HepG2 (cell line): ENCODE measurements around the gene RITA1. TPM values are rescaled to one million over a fixed set of nuclear protein-coding genes. Genes with fewer than 3 reads are reported as not detected.

Experiments
- IKZF1 ChIP-seq: fragments of 450-650 bp; IDR thresholded peaks from 2 replicates; pipeline ENCODE4 v1.7.1; 2016
- KDM3A ChIP-seq: IDR thresholded peaks from 2 replicates; pipeline ENCODE4 v1.6.1; 2018; ENCODE audit warnings: low read depth, missing compliant biosample characterization
- MAFG ChIP-seq: sonication (generic); formaldehyde crosslinking; IDR thresholded peaks from 2 replicates; pipeline ENCODE4 v1.5.1; 2020; ENCODE audit warnings: mild to moderate bottlenecking, missing genetic modification reagents
- REXO4 ChIP-seq: sonication (generic); formaldehyde crosslinking; IDR thresholded peaks from 2 replicates; pipeline ENCODE4 v1.8.0; 2022; ENCODE audit warnings: missing genetic modification reagents, mild to moderate bottlenecking, borderline replicate concordance
- RXRB ChIP-seq: IDR thresholded peaks from 2 replicates; pipeline ENCODE4 v1.6.1; 2016; ENCODE audit warnings: borderline replicate concordance, missing genetic modification reagents, missing compliant biosample characterization
- SAFB2 ChIP-seq: sonication (generic); formaldehyde crosslinking; IDR thresholded peaks from 2 replicates; pipeline ENCODE4 v1.5.1; 2020; ENCODE audit warnings: missing genetic modification reagents, low read depth, mild to moderate bottlenecking, borderline replicate concordance
- SETDB1 ChIP-seq: sonication (generic); formaldehyde crosslinking; IDR thresholded peaks from 2 replicates; pipeline ENCODE4 v1.5.1; 2020; ENCODE audit warnings: missing genetic modification reagents, mild to moderate bottlenecking, borderline replicate concordance
- ZBTB21 ChIP-seq: sonication (generic); formaldehyde crosslinking; IDR thresholded peaks from 2 replicates; pipeline ENCODE4 v1.4.0; 2020; ENCODE audit warnings: missing genetic modification reagents
- ZNF430 ChIP-seq: sonication (generic); formaldehyde crosslinking; IDR thresholded peaks from 2 replicates; pipeline ENCODE4 v1.9.0; 2021; ENCODE audit warnings: mild to moderate bottlenecking, missing genetic modification reagents
- ZNF567 ChIP-seq: sonication (generic); formaldehyde crosslinking; IDR thresholded peaks from 2 replicates; pipeline ENCODE4 v1.8.1; 2023; ENCODE audit warnings: mild to moderate bottlenecking, missing genetic modification reagents, borderline replicate concordance
- ZNF570 ChIP-seq: sonication (generic); formaldehyde crosslinking; IDR thresholded peaks from 2 replicates; pipeline ENCODE4 v1.4.0; 2020; ENCODE audit warnings: mild to moderate bottlenecking, missing genetic modification reagents, borderline replicate concordance
- ZNF607 ChIP-seq: sonication (generic); formaldehyde crosslinking; IDR thresholded peaks from 2 replicates; pipeline ENCODE4 v1.5.1; 2020; ENCODE audit warnings: missing genetic modification reagents, mild to moderate bottlenecking, borderline replicate concordance
- polyA plus RNA-seq, 8 experiments: library from polyadenylated mRNA; depleted of rRNA in 3 of 8; stranded (reverse) in 7 of 8; unstranded in 1 of 8; fragments of >200 nt; fragmentation: Illumina TruSeq in 4 of 8; extraction: Trizol in 4 of 8; gene quantifications; 2 replicates each; pipeline versions ENCODE4 v1.2.1 to v1.2.3, GENCODE V29; 2011 to 2016; ENCODE audit warnings: low read depth in 4 of 8, missing spikeins in 1 of 8, mixed read lengths in 1 of 8; ENCODE audit not compliant: insufficient read depth in 1 of 8
- total RNA-seq, 5 experiments: library from RNA; depleted of rRNA; stranded (reverse); fragments of >200 nt; fragmentation: Illumina TruSeq; extraction: Trizol; gene quantifications; 2 replicates each; pipeline ENCODE4 v1.2.3, GENCODE V29; 2016; ENCODE audit warnings: low read depth in 1 of 5
- TF ChIP-seq, protein P1 (sequence below): IDR thresholded peaks from 2 replicates; pipeline ENCODE4 v1.6.1; 2016
- TF ChIP-seq, protein P2 (sequence below): sonication (generic); formaldehyde crosslinking; IDR thresholded peaks from 2 replicates; pipeline ENCODE4 v1.4.0; 2020; ENCODE audit warnings: mild to moderate bottlenecking, missing genetic modification reagents
- TF ChIP-seq, protein P3 (sequence below): sonication (generic); formaldehyde crosslinking; IDR thresholded peaks from 2 replicates; pipeline ENCODE4 v1.5.0; 2020; ENCODE audit warnings: mild to moderate bottlenecking, missing genetic modification reagents
- TF ChIP-seq, protein P4 (sequence below): sonication (generic); formaldehyde crosslinking; conservative IDR thresholded peaks from 2 replicates; pipeline ENCODE4 v1.4.0; 2020; ENCODE audit warnings: mild to moderate bottlenecking, missing genetic modification reagents, moderate library complexity
- TF ChIP-seq, protein P5 (sequence below): sonication (generic); formaldehyde crosslinking; IDR thresholded peaks from 2 replicates; pipeline ENCODE4 v1.5.0; 2020; ENCODE audit warnings: mild to moderate bottlenecking, missing genetic modification reagents, borderline replicate concordance

The RITA1 gene
- total and polyA plus RNA-seq, 2 of the 13 experiments (the other 11 are each of a cell fraction or from before 2014, with no cell fraction given): 12.4 to 28.9 TPM

DNA sequence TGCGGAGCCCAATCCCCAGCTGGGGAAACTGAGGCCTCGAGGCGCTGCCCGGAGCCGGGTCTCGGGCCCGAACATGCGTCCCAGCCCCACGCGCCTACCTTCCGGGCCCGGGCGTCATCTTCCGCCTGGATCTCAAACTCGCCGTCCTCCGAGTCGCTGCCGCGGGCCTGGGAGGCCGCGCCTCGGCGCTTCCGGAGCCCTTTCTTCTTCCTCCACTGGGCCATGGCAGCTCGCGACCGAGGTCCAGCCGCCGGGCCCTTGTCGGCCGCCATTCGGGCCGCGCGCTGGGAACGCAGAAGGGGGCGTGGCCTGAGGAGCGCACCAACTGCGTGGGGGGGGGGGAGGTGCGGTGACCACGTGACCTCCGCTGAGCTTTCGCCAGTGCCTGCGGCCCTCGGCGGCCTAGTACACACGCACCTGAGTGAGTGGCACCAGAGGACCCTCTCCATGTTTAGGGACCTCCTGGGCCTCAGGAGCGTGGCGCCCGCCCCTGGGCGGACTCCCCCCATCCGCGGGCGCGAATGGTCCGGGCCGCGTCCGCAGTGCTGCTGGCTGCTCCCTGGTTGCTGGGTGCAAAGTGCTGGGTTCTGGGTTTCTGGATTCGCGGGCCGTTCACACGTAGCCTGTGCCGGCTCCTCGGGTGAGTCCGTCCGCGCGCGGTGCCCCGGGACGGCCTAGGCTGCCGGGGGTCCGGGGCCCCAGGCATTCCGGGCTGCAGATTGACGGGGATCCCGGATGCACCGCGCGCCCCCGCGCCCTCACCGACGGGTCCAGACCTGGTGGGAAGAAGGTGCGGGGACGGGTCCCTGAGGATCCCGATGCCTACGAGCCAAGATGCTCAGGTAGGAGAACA lies at the start of gene RITA1, which contains the start of gene DDX54 (continued):
- TF ChIP-seq, protein P1, sequence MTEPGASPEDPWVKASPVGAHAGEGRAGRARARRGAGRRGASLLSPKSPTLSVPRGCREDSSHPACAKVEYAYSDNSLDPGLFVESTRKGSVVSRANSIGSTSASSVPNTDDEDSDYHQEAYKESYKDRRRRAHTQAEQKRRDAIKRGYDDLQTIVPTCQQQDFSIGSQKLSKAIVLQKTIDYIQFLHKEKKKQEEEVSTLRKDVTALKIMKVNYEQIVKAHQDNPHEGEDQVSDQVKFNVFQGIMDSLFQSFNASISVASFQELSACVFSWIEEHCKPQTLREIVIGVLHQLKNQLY (CRISPR knock-in tag): no peak; the same call in 1 of the 2 replicates
- no peak for TF ChIP-seq SAFB2
- no peak; the same call in none of the 2 replicates for TF ChIP-seq ZNF607 (CRISPR knock-in tag)
- no peak for TF ChIP-seq SETDB1 (CRISPR knock-in tag)
- TF ChIP-seq, protein P2, sequence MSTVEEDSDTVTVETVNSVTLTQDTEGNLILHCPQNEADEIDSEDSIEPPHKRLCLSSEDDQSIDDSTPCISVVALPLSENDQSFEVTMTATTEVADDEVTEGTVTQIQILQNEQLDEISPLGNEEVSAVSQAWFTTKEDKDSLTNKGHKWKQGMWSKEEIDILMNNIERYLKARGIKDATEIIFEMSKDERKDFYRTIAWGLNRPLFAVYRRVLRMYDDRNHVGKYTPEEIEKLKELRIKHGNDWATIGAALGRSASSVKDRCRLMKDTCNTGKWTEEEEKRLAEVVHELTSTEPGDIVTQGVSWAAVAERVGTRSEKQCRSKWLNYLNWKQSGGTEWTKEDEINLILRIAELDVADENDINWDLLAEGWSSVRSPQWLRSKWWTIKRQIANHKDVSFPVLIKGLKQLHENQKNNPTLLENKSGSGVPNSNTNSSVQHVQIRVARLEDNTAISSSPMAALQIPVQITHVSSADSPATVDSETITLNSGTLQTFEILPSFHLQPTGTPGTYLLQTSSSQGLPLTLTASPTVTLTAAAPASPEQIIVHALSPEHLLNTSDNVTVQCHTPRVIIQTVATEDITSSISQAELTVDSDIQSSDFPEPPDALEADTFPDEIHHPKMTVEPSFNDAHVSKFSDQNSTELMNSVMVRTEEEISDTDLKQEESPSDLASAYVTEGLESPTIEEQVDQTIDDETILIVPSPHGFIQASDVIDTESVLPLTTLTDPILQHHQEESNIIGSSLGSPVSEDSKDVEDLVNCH (CRISPR knock-in tag): no peak
- no peak for TF ChIP-seq IKZF1
- TF ChIP-seq ZNF430 (CRISPR knock-in tag): peak; percentile 48
- no peak; the same call in 1 of the 2 replicates for TF ChIP-seq ZBTB21 (CRISPR knock-in tag)
- TF ChIP-seq, protein P3, sequence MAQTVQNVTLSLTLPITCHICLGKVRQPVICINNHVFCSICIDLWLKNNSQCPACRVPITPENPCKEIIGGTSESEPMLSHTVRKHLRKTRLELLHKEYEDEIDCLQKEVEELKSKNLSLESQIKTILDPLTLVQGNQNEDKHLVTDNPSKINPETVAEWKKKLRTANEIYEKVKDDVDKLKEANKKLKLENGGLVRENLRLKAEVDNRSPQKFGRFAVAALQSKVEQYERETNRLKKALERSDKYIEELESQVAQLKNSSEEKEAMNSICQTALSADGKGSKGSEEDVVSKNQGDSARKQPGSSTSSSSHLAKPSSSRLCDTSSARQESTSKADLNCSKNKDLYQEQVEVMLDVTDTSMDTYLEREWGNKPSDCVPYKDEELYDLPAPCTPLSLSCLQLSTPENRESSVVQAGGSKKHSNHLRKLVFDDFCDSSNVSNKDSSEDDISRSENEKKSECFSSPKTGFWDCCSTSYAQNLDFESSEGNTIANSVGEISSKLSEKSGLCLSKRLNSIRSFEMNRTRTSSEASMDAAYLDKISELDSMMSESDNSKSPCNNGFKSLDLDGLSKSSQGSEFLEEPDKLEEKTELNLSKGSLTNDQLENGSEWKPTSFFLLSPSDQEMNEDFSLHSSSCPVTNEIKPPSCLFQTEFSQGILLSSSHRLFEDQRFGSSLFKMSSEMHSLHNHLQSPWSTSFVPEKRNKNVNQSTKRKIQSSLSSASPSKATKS (CRISPR knock-in tag): peak; percentile 92
- peak; percentile 64; the same call in 1 of the 2 replicates for TF ChIP-seq RXRB (CRISPR knock-in tag)
- TF ChIP-seq, protein P4, sequence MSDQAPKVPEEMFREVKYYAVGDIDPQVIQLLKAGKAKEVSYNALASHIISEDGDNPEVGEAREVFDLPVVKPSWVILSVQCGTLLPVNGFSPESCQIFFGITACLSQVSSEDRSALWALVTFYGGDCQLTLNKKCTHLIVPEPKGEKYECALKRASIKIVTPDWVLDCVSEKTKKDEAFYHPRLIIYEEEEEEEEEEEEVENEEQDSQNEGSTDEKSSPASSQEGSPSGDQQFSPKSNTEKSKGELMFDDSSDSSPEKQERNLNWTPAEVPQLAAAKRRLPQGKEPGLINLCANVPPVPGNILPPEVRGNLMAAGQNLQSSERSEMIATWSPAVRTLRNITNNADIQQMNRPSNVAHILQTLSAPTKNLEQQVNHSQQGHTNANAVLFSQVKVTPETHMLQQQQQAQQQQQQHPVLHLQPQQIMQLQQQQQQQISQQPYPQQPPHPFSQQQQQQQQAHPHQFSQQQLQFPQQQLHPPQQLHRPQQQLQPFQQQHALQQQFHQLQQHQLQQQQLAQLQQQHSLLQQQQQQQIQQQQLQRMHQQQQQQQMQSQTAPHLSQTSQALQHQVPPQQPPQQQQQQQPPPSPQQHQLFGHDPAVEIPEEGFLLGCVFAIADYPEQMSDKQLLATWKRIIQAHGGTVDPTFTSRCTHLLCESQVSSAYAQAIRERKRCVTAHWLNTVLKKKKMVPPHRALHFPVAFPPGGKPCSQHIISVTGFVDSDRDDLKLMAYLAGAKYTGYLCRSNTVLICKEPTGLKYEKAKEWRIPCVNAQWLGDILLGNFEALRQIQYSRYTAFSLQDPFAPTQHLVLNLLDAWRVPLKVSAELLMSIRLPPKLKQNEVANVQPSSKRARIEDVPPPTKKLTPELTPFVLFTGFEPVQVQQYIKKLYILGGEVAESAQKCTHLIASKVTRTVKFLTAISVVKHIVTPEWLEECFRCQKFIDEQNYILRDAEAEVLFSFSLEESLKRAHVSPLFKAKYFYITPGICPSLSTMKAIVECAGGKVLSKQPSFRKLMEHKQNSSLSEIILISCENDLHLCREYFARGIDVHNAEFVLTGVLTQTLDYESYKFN (CRISPR knock-in tag): peak; percentile 73
- TF ChIP-seq ZNF570 (CRISPR knock-in tag): 0 out of 2 replicates have a peak, but pooled peaks have one; percentile 64
- TF ChIP-seq, protein P5, sequence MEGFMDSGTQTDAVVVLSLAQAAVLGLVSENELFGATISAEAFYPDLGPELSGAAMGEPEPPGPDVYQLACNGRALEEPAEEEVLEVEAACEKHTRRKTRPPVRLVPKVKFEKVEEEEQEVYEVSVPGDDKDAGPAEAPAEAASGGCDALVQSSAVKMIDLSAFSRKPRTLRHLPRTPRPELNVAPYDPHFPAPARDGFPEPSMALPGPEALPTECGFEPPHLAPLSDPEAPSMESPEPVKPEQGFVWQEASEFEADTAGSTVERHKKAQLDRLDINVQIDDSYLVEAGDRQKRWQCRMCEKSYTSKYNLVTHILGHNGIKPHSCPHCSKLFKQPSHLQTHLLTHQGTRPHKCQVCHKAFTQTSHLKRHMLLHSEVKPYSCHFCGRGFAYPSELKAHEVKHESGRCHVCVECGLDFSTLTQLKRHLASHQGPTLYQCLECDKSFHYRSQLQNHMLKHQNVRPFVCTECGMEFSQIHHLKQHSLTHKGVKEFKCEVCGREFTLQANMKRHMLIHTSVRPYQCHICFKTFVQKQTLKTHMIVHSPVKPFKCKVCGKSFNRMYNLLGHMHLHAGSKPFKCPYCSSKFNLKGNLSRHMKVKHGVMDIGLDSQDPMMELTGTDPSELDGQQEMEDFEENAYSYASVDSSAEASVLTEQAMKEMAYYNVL (CRISPR knock-in tag): 0 out of 2 replicates have a peak, but pooled peaks have one; percentile 30
- no peak for TF ChIP-seq MAFG (CRISPR knock-in tag)
- no peak for TF ChIP-seq REXO4 (CRISPR knock-in tag)
- peak; percentile 38; the same call in 1 of the 2 replicates for TF ChIP-seq KDM3A (CRISPR knock-in tag)
- TF ChIP-seq ZNF567 (CRISPR knock-in tag): peak; percentile 39; the same call in 1 of the 2 replicates
